WTC11 (cell line): ENCODE results near the gene APBA1. TPM values are rescaled to one million over a fixed set of nuclear protein-coding genes. Genes with fewer than 3 reads are reported as not detected.

Experiments used
- ATAC-seq: fragments of 200-7000 bp; cut with Tn5 transposase; 2 replicates; pipeline ENCODE4 v1.10.0; 2021; ENCODE audit warnings: mild to moderate bottlenecking, moderate library complexity
- CTCF ChIA-PET: fragments of 300-600 bp; sonication (Branson Sonifier 250); formaldehyde crosslinking; loops from one replicate; lab custom pipeline; 2021; ENCODE audit warnings: antibody characterized with exemption; lab: Charles Lee
- POLR2A ChIA-PET: fragments of 350-600 bp; sonication (Branson Sonifier 250); formaldehyde crosslinking; loops from one replicate; lab custom pipeline; 2021; ENCODE audit warnings: antibody characterized with exemption; lab: Charles Lee
- DNase-seq: peaks from one replicate; pipeline ENCODE4 v3.0.0; 2021; ENCODE audit warnings: low spot score
- H3K27ac Mint-ChIP-seq: 2 replicates; pipeline ENCODE4 v1.8.0; 2021; ENCODE audit warnings: mixed read lengths
- H3K27me3 Mint-ChIP-seq: 2 replicates; pipeline ENCODE4 v1.8.0; 2021; ENCODE audit warnings: low read depth, mild to moderate bottlenecking, moderate library complexity, mixed read lengths
- H3K36me3 Mint-ChIP-seq: 2 replicates; pipeline ENCODE4 v1.8.0; 2021; ENCODE audit warnings: mixed read lengths
- H3K4me1 Mint-ChIP-seq: 2 replicates; pipeline ENCODE4 v1.8.0; 2022; ENCODE audit warnings: mixed read lengths
- H3K4me3 Mint-ChIP-seq: 2 replicates; pipeline ENCODE4 v1.8.0; 2021; ENCODE audit warnings: mild to moderate bottlenecking, moderate library complexity, mixed read lengths
- H3K9me3 Mint-ChIP-seq: 2 replicates; pipeline ENCODE4 v1.8.0; 2021; ENCODE audit warnings: mixed read lengths
- CDX4 ChIP-seq: fragments of 250-450 bp; sonication (Bioruptor Pico); IDR thresholded peaks from 2 replicates; pipeline ENCODE4 v1.9.0; 2021; ENCODE audit warnings: moderate library complexity, mild to moderate bottlenecking, inconsistent platforms, borderline replicate concordance
- CTCF ChIP-seq: fragments of 200-600 bp; IDR thresholded peaks from 2 replicates; pipeline ENCODE4 v1.8.0; 2022; ENCODE audit warnings: antibody characterized with exemption
- ESRRA ChIP-seq: sonication (generic); formaldehyde crosslinking; IDR thresholded peaks from 2 replicates; pipeline ENCODE4 v1.8.1; 2022; ENCODE audit warnings: mild to moderate bottlenecking, missing genetic modification reagents, borderline replicate concordance
- GRHL2 ChIP-seq: fragments of 250-450 bp; sonication (Bioruptor Pico); IDR thresholded peaks from 2 replicates; pipeline ENCODE4 v1.8.0; 2022; ENCODE audit warnings: mild to moderate bottlenecking, moderate library complexity; ENCODE audit not compliant: insufficient replicate concordance, severe bottlenecking
- HMGXB4 ChIP-seq: sonication (generic); formaldehyde crosslinking; IDR thresholded peaks from 2 replicates; pipeline ENCODE4 v1.8.1; 2023; ENCODE audit warnings: mild to moderate bottlenecking, moderate library complexity, missing genetic modification reagents
- IRF2 ChIP-seq: sonication (generic); formaldehyde crosslinking; IDR thresholded peaks from 2 replicates; pipeline ENCODE4 v1.8.0; 2022; ENCODE audit warnings: low read depth, missing genetic modification reagents, borderline replicate concordance
- NFATC4 ChIP-seq: fragments of 250-450 bp; sonication (Bioruptor Pico); IDR thresholded peaks from 2 replicates; pipeline ENCODE4 v1.9.0; 2021; ENCODE audit warnings: mild to moderate bottlenecking
- NR2C2 ChIP-seq: sonication (generic); formaldehyde crosslinking; IDR thresholded peaks from 2 replicates; pipeline ENCODE4 v1.8.0; 2022; ENCODE audit warnings: mild to moderate bottlenecking, missing genetic modification reagents
- NR3C1 ChIP-seq: sonication (generic); formaldehyde crosslinking; conservative IDR thresholded peaks from 2 replicates; pipeline ENCODE4 v1.8.1; 2023; ENCODE audit warnings: low read depth, mild to moderate bottlenecking, missing genetic modification reagents
- OVOL2 ChIP-seq: fragments of 250-450 bp; sonication (Bioruptor Pico); IDR thresholded peaks from 2 replicates; pipeline ENCODE4 v1.9.0; 2021; ENCODE audit warnings: mild to moderate bottlenecking, borderline replicate concordance
- RELA ChIP-seq: sonication (generic); formaldehyde crosslinking; IDR thresholded peaks from 2 replicates; pipeline ENCODE4 v1.8.1; 2022; ENCODE audit warnings: missing genetic modification reagents, mild to moderate bottlenecking, borderline replicate concordance
- RORB ChIP-seq: fragments of 250-450 bp; sonication (Bioruptor Pico); IDR thresholded peaks from 2 replicates; pipeline ENCODE4 v1.9.0; 2021; ENCODE audit warnings: mild to moderate bottlenecking
- SMAD3 ChIP-seq: sonication (generic); formaldehyde crosslinking; IDR thresholded peaks from 2 replicates; pipeline ENCODE4 v1.8.0; 2022; ENCODE audit warnings: missing genetic modification reagents, mild to moderate bottlenecking, borderline replicate concordance
- SMAD4 ChIP-seq: sonication (generic); formaldehyde crosslinking; IDR thresholded peaks from 2 replicates; pipeline ENCODE4 v1.8.0; 2022; ENCODE audit warnings: mild to moderate bottlenecking, missing genetic modification reagents
- SOX15 ChIP-seq: fragments of 250-450 bp; sonication (Bioruptor Pico); IDR thresholded peaks from 2 replicates; pipeline ENCODE4 v1.9.0; 2021; ENCODE audit warnings: mild to moderate bottlenecking
- SP1 ChIP-seq: sonication (generic); formaldehyde crosslinking; conservative IDR thresholded peaks from 2 replicates; pipeline ENCODE4 v1.8.1; 2022; ENCODE audit warnings: missing genetic modification reagents
- TP53 ChIP-seq: sonication (generic); formaldehyde crosslinking; IDR thresholded peaks from 2 replicates; pipeline ENCODE4 v1.8.1; 2023; ENCODE audit warnings: mild to moderate bottlenecking, missing genetic modification reagents
- ZNF121 ChIP-seq: sonication (generic); formaldehyde crosslinking; IDR thresholded peaks from 2 replicates; pipeline ENCODE4 v1.8.0; 2023; ENCODE audit warnings: missing genetic modification reagents
- ZNF219 ChIP-seq: sonication (generic); formaldehyde crosslinking; IDR thresholded peaks from 2 replicates; pipeline ENCODE4 v1.8.0; 2023; ENCODE audit warnings: missing genetic modification reagents, mild to moderate bottlenecking, borderline replicate concordance
- ZNF281 ChIP-seq: sonication (generic); formaldehyde crosslinking; IDR thresholded peaks from 2 replicates; pipeline ENCODE4 v1.8.0; 2023; ENCODE audit warnings: mild to moderate bottlenecking, missing genetic modification reagents
- ZNF396 ChIP-seq: fragments of 250-450 bp; sonication (Bioruptor Pico); IDR thresholded peaks from 2 replicates; pipeline ENCODE4 v1.8.0; 2021; ENCODE audit warnings: mild to moderate bottlenecking, moderate library complexity, borderline replicate concordance
- ZSCAN18 ChIP-seq: fragments of 250-450 bp; sonication (Bioruptor Pico); IDR thresholded peaks from 2 replicates; pipeline ENCODE4 v2.1.2; 2022; ENCODE audit warnings: mild to moderate bottlenecking, moderate library complexity
- total RNA-seq: library from RNA; stranded (reverse); gene quantifications from 3 replicates; pipeline ENCODE4 v1.2.3, GENCODE V29; 2021

Gene APBA1
- total RNA-seq, 1 experiment from 2014 or later, result 0.94 TPM

GRCh38 chr9:69554945-69555344 lies 117.2 kb downstream of the APBA1 start (continued):
- no peak for TF ChIP-seq CDX4 (CRISPR knock-in tag)
- TF ChIP-seq IRF2 (CRISPR knock-in tag), result no peak
- TF ChIP-seq ZNF396 (CRISPR knock-in tag), result no peak
- TF ChIP-seq SMAD3 (CRISPR knock-in tag), result no peak
- no peak for TF ChIP-seq ESRRA (CRISPR knock-in tag)
- no peak for TF ChIP-seq RELA
- TF ChIP-seq NFATC4 (CRISPR knock-in tag), result no peak
- no peak for TF ChIP-seq ZSCAN18
- TF ChIP-seq, all 79 proteins: peak for 0

GRCh38 chr9:69549310-69550202 lies 122.6 kb downstream of the APBA1 start:
- H3K4me1 Mint-ChIP-seq, result peaks cover 9% of the 10 kb centered on the region
- ATAC-seq (peak; percentile 67), DNase-seq (no peak)
- H3K4me3 Mint-ChIP-seq, result no peak overlapping the region
- H3K9me3 Mint-ChIP-seq, result no peaks in the 10 kb centered on the region
- TF ChIP-seq CTCF (peak; percentile 83), SMAD4 (no peak)
- TF ChIP-seq, all 79 proteins: peak for 1
- ChIA-PET CTCF (interaction anchor here (1.4 to 5.3 kb wide), 3 partner anchors 77 to 128 kb away, joined by 3 to 65 read pairs (median 11); no protein-coding TSS in a partner anchor), POLR2A (no interaction called here)
- Mint-ChIP-seq H3K27ac (no peak overlapping the region), H3K36me3 (no peaks in the 10 kb centered on the region), H3K27me3 (no peaks in the 10 kb centered on the region)

- H3K27ac Mint-ChIP-seq, result no peak overlapping the region
- DNase-seq (no peak), ATAC-seq (no peak)
- ChIA-PET CTCF (interaction anchor here (1.0 to 5.3 kb wide), 3 partner anchors 120 to 136 kb away, joined by 3 to 65 read pairs (median 3); no protein-coding TSS in a partner anchor), POLR2A (interaction anchor here (0.7 kb wide), 1 partner anchor 126 kb away, joined by 3 read pairs; no protein-coding TSS in a partner anchor)
- H3K4me1 Mint-ChIP-seq, result peaks cover 16% of the 10 kb centered on the region
- TF ChIP-seq SMAD4 (no peak), SP1 (CRISPR knock-in tag) (no peak), NR2C2 (no peak), OVOL2 (CRISPR knock-in tag) (no peak), ZNF281 (no peak), RORB (CRISPR knock-in tag) (no peak), ZNF121 (CRISPR knock-in tag) (no peak), GRHL2 (CRISPR knock-in tag) (no peak), TP53 (no peak), NR3C1 (CRISPR knock-in tag) (no peak), SOX15 (no peak), ZNF219 (CRISPR knock-in tag) (no peak), HMGXB4 (CRISPR knock-in tag) (no peak)
- H3K9me3 Mint-ChIP-seq, result no peaks in the 10 kb centered on the region
- no peaks in the 10 kb centered on the region for H3K27me3 Mint-ChIP-seq
- H3K36me3 Mint-ChIP-seq, result no peaks in the 10 kb centered on the region
- H3K4me3 Mint-ChIP-seq, result no peak overlapping the region
Observed at GRCh38 chr9:69548681-69549080, 123.5 kb downstream of the APBA1 start.
